Measurements from ENCODE around the gene PPP1R14D.
A peak's percentile ranks its signal among the peaks of the same experiment; 100 is the strongest.

The PPP1R14D gene

GRCh38 chr15:40787344-40787841 lies 41.1 kb downstream of the PPP1R14D start:
- peak; percentile 44 to 65 for DNase-seq (ENCODE audit: low read depth in 2 of 2, low spot score in 1 of 2)

- no peak for DNase-seq (ENCODE audit: low read depth in 2 of 2, low spot score in 1 of 2)
Measured at GRCh38 chr15:40785814-40786213, 42.7 kb downstream of the PPP1R14D start.

- no peak for DNase-seq (ENCODE audit: low read depth in 2 of 2, low spot score in 1 of 2)
Measured at GRCh38 chr15:40785164-40785563, 43.3 kb downstream of the PPP1R14D start.

GRCh38 chr15:40782609-40783227 lies 45.8 kb downstream of the PPP1R14D start:
- DNase-seq (ENCODE audit: low read depth in 2 of 2, low spot score in 1 of 2) = peak; percentile 52 to 56

- DNase-seq (ENCODE audit: low read depth in 2 of 2, low spot score in 1 of 2) = peak in 1 of 2 donors; percentile 47
Measured at GRCh38 chr15:40776537-40777141, 51.9 kb downstream of the PPP1R14D start.

- DNase-seq (ENCODE audit: low read depth in 2 of 2, low spot score in 1 of 2) = no peak
Measured at GRCh38 chr15:40775740-40776536, 52.6 kb downstream of the PPP1R14D start.

GRCh38 chr15:40775007-40775406 lies 53.5 kb downstream of the PPP1R14D start:
- no peak for DNase-seq (ENCODE audit: low read depth in 2 of 2, low spot score in 1 of 2)

- DNase-seq (ENCODE audit: low read depth in 2 of 2, low spot score in 1 of 2) = no peak
Measured at GRCh38 chr15:40773902-40774301, 54.6 kb downstream of the PPP1R14D start.

GRCh38 chr15:40773496-40773895 lies 55.0 kb downstream of the PPP1R14D start:
- DNase-seq (ENCODE audit: low read depth in 2 of 2, low spot score in 1 of 2) = no peak

GRCh38 chr15:40772014-40772413 lies 56.5 kb downstream of the PPP1R14D start:
- DNase-seq (ENCODE audit: low read depth in 2 of 2, low spot score in 1 of 2) = no peak

- no peak for DNase-seq (ENCODE audit: low read depth in 2 of 2, low spot score in 1 of 2)
Measured at GRCh38 chr15:40771242-40771641, 57.3 kb downstream of the PPP1R14D start.

- DNase-seq (ENCODE audit: low read depth in 2 of 2, low spot score in 1 of 2) = no peak
Measured at GRCh38 chr15:40770147-40770721, 58.3 kb downstream of the PPP1R14D start.

GRCh38 chr15:40769274-40770146 lies 59.0 kb downstream of the PPP1R14D start, which contains the start of gene C15orf62:
Gene C15orf62 (plus strand): TSS chr15:40769980. CDS start chr15:40770496, 516 bp downstream.
- DNase-seq (ENCODE audit: low read depth in 2 of 2, low spot score in 1 of 2) = peak; percentile 57 to 73

- no peak for DNase-seq (ENCODE audit: low read depth in 2 of 2, low spot score in 1 of 2)
Measured at GRCh38 chr15:40768521-40769273, 59.8 kb downstream of the PPP1R14D start.

- no peak for DNase-seq (ENCODE audit: low read depth in 2 of 2, low spot score in 1 of 2)
Measured at GRCh38 chr15:40767838-40768500, 60.5 kb downstream of the PPP1R14D start.

GRCh38 chr15:40766906-40767837 lies 61.3 kb downstream of the PPP1R14D start:
- no peak for DNase-seq (ENCODE audit: low read depth in 2 of 2, low spot score in 1 of 2)

- no peak for DNase-seq (ENCODE audit: low read depth in 2 of 2, low spot score in 1 of 2)
Measured at GRCh38 chr15:40766194-40766815, 62.2 kb downstream of the PPP1R14D start.

Data from stimulated activated CD8-positive, alpha-beta memory T cell treated with anti-CD3 and anti-CD28 coated beads, Interleukin-4, amount 100 ng/mL, for 4 hours (primary cell).